GM19035 (cell line): ENCODE results near the gene FPR3.
"Not testable (repeated sequence)": the region's sequence is repeated elsewhere in the genome, so short reads cannot be mapped to it uniquely, and the experiment has no call there.

Experiments used
- ATAC-seq: cut with Tn5 transposase; IDR thresholded peaks from one replicate; pipeline ENCODE4 v1.9.1; 2021; ENCODE audit not compliant: unreplicated experiment

Gene FPR3, protein sequence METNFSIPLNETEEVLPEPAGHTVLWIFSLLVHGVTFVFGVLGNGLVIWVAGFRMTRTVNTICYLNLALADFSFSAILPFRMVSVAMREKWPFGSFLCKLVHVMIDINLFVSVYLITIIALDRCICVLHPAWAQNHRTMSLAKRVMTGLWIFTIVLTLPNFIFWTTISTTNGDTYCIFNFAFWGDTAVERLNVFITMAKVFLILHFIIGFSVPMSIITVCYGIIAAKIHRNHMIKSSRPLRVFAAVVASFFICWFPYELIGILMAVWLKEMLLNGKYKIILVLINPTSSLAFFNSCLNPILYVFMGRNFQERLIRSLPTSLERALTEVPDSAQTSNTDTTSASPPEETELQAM

DNA sequence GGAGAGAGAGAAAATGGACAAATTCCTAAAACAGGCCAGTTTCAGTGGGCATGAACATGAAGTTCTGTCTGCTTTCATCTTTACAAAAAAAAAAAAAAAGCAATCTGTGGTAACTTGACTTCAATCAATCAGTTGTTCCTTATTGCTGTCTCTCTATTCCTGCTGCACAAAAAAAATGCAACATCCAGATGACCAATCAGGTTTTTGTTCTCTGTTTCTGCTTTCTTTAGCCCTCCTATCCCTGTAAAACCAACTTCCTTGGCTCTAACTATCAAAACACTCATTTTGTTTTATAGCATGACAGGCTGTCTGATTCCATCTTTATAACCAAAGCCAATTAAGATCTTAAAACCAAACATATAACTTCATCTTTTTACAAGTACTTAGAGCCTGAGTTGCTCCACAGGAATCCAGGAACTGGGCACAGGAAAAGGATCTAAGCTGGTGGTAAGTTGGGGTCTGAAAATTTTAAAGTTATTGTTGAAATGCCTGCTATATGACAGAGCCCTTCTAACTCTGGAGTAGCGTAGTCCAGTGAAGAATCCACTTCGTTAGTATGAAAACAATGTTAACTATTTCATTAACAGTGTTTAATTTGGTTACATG lies at the start of gene FPR3:
TSS of gene FPR3 (plus strand) at position 273 of the 606 bp plus-strand sequence. CDS start 28,592 bp downstream, outside the sequence.
- no peak for ATAC-seq

DNA sequence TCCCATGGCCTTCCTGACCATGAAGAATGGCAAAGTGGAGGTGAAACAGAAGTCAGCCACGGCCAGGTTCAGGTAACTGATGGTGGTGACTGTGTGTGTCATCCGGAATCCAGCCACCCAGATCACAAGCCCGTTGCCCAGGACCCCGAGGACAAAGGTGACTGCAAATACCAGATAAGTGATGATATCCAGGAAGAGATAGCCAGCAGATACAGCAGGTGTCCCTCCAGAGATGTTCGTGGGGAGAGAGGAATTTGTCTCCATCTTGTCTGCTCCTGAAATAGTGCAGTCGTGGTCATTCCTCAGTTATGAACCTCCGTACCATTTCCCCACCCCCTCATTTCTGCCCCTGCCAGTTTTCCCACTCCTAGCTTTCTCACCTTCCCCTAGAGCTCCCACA lies 48.2 kb upstream of the FPR3 start:
- no peak for ATAC-seq

DNA sequence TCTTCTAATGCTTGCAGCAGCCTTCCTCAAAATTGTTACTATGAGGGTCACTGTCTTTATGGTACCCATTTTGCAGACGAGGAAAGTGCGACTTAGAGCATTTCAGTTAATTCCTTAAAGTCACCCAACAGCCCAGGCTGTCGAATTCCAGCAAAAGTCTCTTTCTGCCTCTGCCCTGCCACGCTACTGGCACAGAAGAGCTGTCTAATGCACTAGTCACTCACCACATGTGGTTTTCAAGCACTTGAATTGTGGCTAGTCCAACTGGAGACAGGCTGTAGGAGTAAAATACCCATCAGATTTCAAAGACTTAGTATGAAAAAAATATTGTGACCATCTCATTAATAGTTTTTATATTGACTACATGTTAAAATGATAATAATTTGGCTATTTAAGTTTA lies 45.0 kb upstream of the FPR3 start:
- no peak for ATAC-seq

DNA sequence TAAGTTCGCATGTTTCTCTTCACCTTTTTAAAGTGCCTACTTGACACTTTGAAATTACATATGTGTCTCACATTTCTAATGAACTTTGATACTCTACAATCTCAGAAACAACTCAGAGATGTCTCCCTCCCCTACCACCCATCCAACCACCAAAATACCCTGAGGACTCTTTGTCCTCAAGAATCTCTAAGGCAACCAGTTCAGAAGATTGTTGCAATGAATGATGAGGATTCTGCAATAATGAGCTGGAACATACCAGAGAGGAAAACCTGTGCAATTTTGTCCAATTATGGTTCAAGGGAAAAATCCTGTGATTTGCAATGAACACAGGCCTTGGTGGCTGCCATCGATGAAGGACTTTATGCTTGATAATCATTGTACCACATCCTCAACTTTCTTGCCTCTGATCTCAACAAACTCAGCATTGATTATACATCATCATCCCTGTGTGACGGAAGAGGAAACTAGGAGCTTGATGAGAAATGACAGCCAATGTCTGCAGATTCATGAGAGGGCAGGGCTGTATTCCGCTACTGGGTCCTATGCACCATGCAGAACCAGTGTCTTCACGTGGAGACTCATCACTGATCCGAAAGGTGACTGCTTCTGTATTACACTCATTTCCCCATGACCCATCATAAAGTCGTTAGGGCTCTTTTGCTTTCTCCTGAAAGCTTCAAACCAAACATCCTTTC lies 44.4 kb upstream of the FPR3 start:
- no peak for ATAC-seq

DNA sequence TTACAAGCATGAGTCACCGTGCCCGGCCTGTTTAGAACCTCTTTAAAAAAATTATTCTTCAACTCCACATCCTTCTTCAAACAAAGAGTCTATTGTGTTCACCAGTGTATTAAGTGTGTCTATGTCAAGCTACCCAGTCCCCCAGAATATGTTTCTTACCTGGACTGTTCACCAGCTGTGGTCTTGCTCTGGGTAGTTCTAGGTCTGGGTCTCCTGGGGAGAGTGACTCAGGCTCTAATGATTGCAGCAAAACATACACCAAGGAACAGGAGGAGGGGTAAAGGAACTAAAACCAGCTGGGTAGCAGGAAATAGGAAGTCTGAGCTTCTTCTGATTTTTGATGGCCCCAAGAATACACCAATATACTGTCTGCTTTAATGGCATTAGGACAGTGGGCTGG lies 43.3 kb upstream of the FPR3 start, which contains the start of gene FPR1:
TSS of gene FPR1 (minus strand) at position 224 of the 400 bp plus-strand sequence. CDS start 4,884 bp downstream, outside the sequence.
- ATAC-seq: no peak

DNA sequence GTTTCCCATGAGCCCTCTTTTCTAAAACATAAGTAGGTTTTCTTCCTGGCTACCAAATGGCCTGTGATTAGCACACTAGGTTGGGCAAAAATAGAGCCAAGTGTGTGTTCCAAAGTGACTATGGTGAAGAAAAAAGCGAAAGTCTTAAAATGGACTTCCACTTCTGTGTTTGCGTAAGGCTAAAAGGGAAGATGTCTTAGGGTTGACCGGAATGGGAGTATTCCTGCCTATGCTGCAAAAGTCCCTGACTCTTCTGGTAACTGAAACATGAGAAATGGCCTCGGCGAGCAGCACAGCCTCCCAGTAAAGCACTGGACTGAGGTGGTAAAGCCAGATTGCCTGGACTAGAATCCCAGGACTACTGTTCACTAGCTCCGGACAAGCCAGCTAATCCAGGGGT lies 40.8 kb upstream of the FPR3 start:
- ATAC-seq: no peak

DNA sequence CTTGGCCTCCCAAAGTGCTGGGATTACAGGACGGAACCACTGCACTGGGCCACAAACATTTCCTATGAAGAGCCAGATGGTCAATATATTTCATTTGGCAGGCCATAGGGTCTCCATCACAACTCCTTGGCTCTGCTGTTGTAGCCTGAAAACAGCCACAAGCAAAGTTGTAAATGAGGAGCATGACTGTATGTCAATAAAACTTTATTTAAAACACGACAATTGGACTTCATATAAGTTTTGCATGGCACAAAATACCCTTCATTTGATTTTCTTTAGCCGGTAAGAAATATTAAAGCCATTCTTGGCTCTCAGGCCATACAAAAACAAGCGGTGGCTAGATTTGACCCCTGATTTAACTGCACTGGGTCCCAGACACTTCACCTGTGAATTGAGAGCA lies 40.2 kb upstream of the FPR3 start:
- no peak for ATAC-seq

DNA sequence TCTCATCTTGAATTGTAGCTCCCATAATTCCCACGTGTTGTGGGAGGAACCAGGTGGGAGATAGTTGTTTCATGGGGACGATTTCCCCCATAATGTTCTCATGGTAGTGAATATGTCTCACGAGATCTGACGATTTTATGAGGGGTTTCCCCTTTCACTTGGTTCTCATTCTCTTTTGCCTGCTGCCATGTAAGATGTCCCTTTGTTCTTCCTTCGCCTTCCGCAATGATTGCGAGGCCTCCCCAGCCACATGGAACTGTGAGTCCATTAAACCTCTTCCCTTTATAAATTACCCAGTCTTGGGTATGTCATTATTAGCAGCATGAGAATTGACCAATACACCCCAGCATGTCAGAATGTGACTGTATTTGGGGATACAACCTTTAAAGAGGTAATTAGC lies 39.4 kb upstream of the FPR3 start:
- no peak for ATAC-seq

DNA sequence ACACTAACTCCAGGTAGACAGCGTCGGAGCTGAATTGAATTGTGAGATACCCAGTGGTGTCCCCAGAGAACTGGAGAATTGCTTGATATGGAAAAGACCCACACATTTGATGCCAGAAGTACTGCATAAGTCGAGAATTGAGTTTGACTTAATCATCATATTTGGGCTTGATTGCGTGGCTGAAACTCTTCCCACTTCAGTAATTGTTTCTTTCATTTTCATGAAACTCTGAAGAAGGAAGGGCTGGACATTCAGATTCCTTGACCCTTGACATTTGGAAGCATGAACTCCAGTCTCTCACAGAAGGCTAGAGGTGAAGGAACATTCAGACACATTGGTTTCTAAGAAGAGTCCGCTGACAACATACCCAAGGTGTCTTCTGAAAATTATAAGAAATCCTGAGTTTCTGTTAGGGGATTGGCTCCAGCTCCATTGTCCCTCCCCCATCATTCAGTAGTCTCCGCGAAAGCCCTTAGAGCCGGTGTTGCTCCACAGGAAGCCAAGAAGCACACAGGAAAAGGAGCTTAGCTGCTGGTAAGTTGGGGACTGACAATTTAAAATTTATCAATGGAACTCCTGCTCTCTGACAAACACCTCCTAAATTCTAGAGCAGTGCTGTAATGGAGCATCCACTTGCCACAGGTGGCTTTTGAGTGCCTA lies 34.1 kb upstream of the FPR3 start, which contains the start of gene FPR2:
TSS of gene FPR2 (plus strand) at position 484 of the 660 bp plus-strand sequence. CDS start 7,479 bp downstream, outside the sequence.
- no peak for ATAC-seq

DNA sequence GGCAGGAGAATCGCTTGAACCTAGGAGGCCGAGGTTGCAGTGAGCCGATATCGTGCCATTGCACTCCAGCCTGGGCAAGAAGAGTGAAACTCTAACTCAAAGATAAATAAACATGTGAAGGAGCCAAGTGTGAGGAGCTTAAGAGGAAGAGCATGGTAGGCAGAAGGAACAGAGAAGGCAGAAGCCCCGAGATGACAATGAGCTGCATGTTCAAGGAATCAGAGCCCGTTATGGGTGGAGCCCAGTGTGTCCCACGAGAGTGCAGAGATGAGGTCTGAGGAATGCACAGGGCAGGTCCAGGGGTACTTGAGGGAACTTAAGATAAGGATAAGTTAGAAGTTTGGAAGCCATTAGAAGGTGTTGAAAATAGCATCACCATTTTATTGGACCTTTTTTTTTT lies 33.3 kb upstream of the FPR3 start:
- no peak for ATAC-seq

DNA sequence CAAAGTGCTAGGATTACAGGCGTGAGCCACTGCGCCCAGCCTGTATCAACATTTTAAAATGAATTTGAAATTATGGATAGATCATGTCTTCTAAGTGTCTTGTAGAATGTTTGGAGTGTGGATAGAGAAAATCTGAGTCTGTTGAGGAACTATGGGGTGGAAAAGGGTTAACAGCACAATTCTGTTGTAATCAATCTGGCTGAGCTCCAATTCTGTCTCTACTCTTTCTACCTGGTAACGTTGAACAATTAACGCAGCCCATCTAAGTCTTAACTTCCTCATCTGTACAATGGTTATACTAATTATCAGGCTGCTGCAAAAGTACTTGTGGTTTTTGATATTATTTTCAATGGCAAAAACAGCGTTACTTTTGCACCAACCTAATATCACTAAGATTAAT lies 29.9 kb upstream of the FPR3 start:
- no peak for ATAC-seq

DNA sequence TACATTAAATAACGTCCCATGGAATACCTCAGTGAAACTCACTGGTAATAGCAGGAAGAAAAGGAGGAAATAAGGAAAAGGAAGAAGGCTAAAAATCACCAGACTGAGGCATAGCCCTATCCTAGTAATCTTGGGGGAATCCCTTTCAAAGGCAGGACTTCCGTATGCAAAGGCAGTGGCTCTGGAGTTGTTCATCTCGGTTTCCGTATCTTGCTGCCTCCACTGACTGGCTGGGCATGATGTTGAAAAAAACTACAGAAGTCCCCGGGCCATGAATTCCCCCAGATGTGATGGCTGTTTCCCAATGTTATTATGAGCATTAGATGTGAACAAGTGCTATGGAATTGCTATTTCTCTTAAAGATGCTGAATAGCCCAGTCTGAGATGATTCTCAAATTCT lies 28.5 kb upstream of the FPR3 start:
- ATAC-seq: no peak

DNA sequence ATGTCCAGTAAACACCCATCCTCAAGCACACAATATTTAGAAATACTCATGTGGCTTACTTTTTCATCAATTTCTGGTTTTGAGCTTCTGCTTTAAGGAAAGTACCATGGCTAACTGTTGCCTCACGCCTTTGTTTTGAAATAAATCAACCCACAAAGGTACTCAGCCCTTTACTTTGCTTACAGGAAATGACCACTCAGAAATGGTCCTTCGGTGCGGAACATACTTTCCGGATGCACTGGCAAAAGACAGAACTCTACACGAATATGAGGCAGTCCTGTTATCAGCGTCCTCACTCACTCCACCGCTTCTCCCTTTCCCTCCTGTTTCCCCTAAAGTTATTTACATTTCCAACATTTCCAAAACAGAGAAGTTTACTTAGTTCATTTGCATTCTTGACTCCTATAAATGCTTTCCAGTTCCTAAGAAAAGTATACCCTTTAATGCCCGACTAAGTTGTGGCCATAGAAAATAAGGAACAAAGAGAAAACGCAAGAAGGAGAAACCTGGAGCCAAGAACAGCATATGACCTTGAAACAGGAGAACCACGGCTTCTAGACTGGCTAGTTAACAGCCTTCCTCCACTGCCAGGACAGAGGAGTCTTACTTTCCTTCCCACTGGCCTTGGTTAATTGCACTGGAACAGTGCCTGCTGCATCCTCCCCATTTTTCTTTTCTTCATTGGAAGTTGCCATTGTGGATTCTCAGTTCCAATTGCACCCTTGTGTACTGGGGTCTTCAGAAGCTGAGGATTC lies 23.4 kb upstream of the FPR3 start:
- no peak for ATAC-seq

DNA sequence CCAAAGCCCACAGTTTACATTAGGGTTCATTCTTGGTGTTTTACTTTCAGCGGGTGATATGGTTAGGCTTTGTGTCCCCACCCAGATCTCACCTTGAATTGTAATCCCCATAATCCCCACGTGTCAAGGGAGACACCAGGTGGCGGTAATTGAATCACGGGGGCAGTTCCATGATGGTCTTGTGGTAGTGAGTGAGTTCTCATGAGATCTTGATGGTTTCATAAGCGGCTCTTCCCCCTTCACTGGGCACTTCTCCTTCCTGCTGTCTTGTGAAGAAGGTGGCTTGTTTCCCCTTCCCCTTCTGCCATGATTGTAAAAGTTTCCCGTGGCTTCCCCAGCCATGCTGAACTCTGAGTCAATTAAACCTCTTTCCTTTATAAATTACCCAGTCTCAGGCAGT lies 22.0 kb upstream of the FPR3 start:
- no peak for ATAC-seq

DNA sequence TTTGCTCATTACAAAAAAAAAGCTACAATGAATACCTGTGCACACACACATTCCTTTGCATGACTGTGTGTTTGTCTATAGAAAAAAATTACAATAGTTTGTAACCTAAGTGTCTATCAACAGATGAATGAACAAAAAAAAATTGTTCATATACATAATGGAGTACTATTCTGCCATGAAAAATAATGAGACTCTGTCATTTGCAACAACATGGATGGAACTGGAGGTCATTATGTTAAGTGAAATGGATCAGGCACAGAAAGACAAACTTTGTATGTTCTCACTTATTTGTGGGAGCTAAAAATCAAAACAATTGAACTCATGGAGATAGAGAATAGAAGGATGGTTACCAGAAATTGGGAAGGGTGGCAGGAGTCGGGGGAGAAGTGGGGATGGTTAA lies 18.4 kb upstream of the FPR3 start:
- ATAC-seq: not testable (repeated sequence)

DNA sequence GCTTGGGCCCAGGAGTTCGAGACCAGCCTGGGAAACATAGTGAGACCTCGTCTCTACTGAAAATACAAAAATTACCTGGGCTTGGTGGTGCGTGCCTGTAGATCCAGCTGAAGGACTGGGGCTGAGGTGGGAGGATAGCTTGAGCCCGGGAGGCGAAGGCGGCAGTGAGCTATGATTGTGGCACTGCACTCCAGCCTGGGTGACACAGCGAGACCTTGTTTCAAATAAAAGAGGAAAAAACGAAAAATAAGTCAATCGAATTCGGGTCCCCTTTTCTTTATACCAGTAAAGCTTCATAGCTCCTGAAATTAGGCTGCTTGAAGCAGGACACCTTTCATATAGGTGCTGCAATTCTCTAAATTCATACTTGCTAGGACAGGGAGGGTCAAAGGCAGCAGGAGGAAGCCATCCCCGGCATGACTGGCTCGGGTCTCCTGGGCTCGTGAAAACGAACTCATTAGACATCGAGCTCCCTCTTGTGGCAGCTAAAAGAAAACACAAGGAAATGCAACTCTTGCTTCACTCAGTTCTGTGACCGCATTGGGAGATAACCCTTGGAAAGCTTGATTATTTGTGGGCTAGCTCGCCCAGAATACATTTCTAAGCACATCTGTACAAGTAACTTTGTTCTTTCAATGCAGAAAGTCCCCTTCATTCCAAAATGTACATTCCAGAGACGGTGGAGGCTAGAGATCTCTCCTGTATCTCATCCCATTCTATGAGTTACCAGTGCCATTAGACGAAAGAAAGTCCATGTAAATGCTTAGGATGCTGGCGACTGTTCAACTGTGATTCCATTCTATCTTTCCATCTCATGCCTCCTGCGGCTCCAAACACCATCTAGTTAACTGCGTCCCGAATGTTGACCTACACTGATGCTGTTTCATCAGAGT lies 17.1 kb upstream of the FPR3 start:
- no peak for ATAC-seq

DNA sequence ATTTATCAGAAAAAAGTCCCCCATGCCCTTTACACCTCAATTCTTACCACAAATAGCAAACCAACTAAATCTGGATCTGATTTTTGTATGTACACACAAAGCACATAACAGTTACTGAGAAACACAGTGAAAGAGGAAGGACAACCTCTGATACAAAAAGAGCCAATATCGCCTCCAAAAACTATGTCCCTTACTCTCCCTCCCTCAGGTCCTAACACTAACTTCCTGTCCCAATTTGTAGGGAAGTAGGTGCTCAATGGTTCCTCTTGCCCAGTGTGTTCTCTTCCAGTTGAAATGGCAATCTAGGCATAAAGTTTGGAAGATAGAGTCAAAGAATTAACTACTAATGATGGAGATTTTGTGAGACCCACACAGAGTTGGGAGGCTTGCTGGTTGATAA lies 15.8 kb upstream of the FPR3 start:
- ATAC-seq: no peak

DNA sequence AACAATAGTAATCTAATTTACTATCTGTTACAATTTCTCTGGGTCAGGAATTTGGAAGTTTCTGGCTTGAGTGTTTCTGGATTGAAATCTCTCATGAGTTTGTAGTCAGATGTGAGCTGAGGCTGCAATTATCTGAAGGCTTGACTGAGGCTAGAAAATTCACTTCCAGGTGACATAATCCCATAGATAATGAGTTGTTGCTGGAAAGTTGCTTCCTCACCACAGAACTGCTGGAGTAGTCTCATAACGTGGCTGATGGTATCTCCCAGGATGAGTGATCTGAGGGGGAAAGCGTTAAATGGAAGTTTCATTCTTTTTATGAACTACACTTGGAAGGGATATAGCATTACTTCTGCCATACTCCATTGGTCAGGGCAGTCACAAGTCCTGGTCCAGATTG lies 15.3 kb upstream of the FPR3 start:
- ATAC-seq: no peak

DNA sequence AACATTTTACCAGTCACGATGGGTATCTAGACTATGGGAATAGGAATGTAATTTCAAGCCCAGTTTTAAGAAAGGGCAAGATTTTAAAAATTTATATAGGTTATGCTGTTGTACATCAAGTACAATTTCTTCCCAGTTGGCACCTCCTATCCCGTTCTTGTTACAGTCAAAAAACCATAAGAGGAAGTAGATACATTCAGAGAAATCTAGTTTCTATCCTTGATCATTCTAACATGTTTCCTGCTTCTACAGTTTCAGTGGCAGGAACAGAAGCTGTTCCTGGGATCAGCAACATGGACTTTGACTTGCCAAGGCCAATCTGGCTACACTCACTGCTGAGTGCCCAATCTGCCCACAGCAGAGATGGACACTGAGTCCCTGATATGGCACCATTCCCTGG lies 14.7 kb upstream of the FPR3 start:
- no peak for ATAC-seq

DNA sequence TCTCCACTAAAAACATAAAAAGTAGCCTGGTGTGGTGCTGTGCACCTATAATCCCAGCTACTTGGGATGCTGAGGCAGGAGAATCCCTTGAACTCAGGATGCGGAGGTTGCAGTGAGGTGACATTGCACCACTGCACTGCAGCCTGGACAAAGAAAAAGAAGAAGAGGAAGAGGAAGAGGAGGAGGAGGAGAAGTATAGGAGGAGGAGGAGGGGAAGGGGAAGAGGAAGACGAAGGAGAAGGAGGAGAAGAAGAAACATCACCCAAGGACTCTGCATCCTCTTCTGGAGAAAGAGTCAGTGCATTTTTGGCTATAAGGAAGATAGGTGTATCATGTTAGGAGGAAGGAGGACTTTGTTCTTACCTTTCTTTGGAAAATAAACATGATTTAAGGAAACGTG lies 13.0 kb upstream of the FPR3 start:
- no peak for ATAC-seq
